Loucy (cell line): ENCODE measurements around the gene GPR137C.
"Not testable (repeated sequence)": the region's sequence is repeated elsewhere in the genome, so short reads cannot be mapped to it uniquely, and the experiment has no call there.

Experiments used
- H2AFZ ChIP-seq: fragments of 200-600 bp; sonication (generic); 2 replicates; pipeline ENCODE4 v1.6.0; 2016; ENCODE audit warnings: antibody characterized with exemption, mild to moderate bottlenecking, low read length, moderate library complexity
- H3F3A ChIP-seq: fragments of 200-600 bp; 2 replicates; pipeline ENCODE4 v1.6.0; 2016; ENCODE audit warnings: antibody characterized with exemption, low read depth, mild to moderate bottlenecking
- H3K27me3 ChIP-seq: fragments of 200-600 bp; sonication (generic); 2 replicates; pipeline ENCODE4 v1.6.1; 2014; ENCODE audit warnings: low read length, mild to moderate bottlenecking; ENCODE audit not compliant: insufficient read depth, poor library complexity, severe bottlenecking
- H3K36me3 ChIP-seq: fragments of 200-600 bp; sonication (generic); 2 replicates; pipeline ENCODE4 v1.6.1; 2016; ENCODE audit warnings: low read length; ENCODE audit not compliant: insufficient read depth
- H3K4me1 ChIP-seq: fragments of 200-600 bp; sonication (generic); 2 replicates; pipeline ENCODE4 v1.5.1; 2014; ENCODE audit warnings: low read length, mild to moderate bottlenecking; ENCODE audit not compliant: insufficient read depth, poor library complexity, severe bottlenecking
- H3K4me2 ChIP-seq: fragments of 200-600 bp; sonication (generic); 2 replicates; pipeline ENCODE4 v1.6.0; 2014; ENCODE audit warnings: antibody characterized with exemption, low read length, low read depth, mild to moderate bottlenecking; ENCODE audit not compliant: poor library complexity, severe bottlenecking
- H3K4me3 ChIP-seq: fragments of 200-600 bp; sonication (generic); 2 replicates; pipeline ENCODE4 v1.5.1; 2014; ENCODE audit warnings: low read length, mild to moderate bottlenecking, mixed read lengths; ENCODE audit not compliant: poor library complexity, severe bottlenecking
- H3K79me2 ChIP-seq: fragments of 200-600 bp; sonication (generic); 2 replicates; pipeline ENCODE4 v1.6.1; 2014; ENCODE audit warnings: low read length; ENCODE audit not compliant: insufficient read depth
- H3K9ac ChIP-seq: fragments of 200-600 bp; sonication (generic); 2 replicates; pipeline ENCODE4 v1.6.0; 2014; ENCODE audit warnings: mild to moderate bottlenecking, low read depth, low read length, moderate library complexity; ENCODE audit not compliant: poor library complexity, severe bottlenecking
- H3K9me2 ChIP-seq: fragments of 200-600 bp; sonication (generic); replicated peaks from 2 replicates; pipeline ENCODE4 v1.6.1; 2016; ENCODE audit warnings: low read depth, low read length, mixed read lengths
- H3K9me3 ChIP-seq: fragments of 200-600 bp; sonication (generic); 2 replicates; pipeline ENCODE4 v1.6.1; 2014; ENCODE audit warnings: mild to moderate bottlenecking, antibody characterized with exemption, low read length, low read depth; ENCODE audit not compliant: insufficient read depth
- H4K20me1 ChIP-seq: fragments of 200-600 bp; sonication (generic); 2 replicates; pipeline ENCODE4 v1.6.0; 2014; ENCODE audit warnings: antibody characterized with exemption, low read length, mild to moderate bottlenecking; ENCODE audit not compliant: insufficient read depth, poor library complexity, severe bottlenecking
- CTCF ChIP-seq: fragments of 200-600 bp; sonication (generic); conservative IDR thresholded peaks from 2 replicates; pipeline ENCODE4 v1.5.1; 2014; ENCODE audit warnings: mild to moderate bottlenecking, antibody characterized with exemption, low read length
- EZH2phosphoT487 ChIP-seq: fragments of 200-600 bp; IDR thresholded peaks from 2 replicates; pipeline ENCODE4 v1.6.1; 2018; ENCODE audit warnings: antibody characterized with exemption, mild to moderate bottlenecking, moderate library complexity, borderline replicate concordance

Gene GPR137C

DNA sequence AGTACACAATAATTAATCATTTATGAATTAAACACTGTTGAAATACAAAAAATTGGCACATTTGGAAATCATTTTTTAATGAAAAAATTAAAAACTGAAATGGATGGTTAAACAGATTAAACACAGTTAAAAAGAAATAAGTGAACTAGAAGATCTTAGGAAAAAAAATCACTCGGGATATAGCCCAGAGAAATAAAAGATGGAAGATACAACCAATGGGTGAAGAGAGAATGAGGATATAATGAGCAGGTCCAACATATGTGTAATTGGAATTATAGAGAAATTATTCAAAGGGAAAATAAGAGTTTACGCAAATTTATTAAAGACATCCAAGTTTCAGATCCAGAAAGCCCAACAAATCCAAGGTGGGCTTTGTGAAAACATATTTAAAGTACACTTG is 6.1 kb downstream of the GPR137C start:
- H3K9me3 ChIP-seq: no peaks in the 10 kb centered on the region
- H3K27me3 ChIP-seq: no peaks in the 10 kb centered on the region
- no peak overlapping the region for H2AFZ ChIP-seq
- no peak overlapping the region for H3K9ac ChIP-seq
- H3K4me3 ChIP-seq: no peak overlapping the region
- no peaks in the 10 kb centered on the region for H3F3A ChIP-seq
- no peak overlapping the region for H3K4me2 ChIP-seq
- TF ChIP-seq CTCF: no peak
- no peak for TF ChIP-seq EZH2phosphoT487
- no peaks in the 10 kb centered on the region for H3K9me2 ChIP-seq
- peaks cover 28% of the 10 kb centered on the region for H3K4me1 ChIP-seq
- no peaks in the 10 kb centered on the region for H3K36me3 ChIP-seq
- H3K79me2 ChIP-seq: peaks cover 13% of the 10 kb centered on the region
- H4K20me1 ChIP-seq: no peaks in the 10 kb centered on the region

GRCh38 chr14:52563120-52563519 is 10.5 kb downstream of the GPR137C start:
- Histone ChIP-seq H3K9ac (no peak overlapping the region), H4K20me1 (no peaks in the 10 kb centered on the region), H3K4me1 (no peaks in the 10 kb centered on the region), H3K79me2 (no peaks in the 10 kb centered on the region; the same call in 1 of the 2 replicates), H3F3A (no peaks in the 10 kb centered on the region), H3K9me2 (no peaks in the 10 kb centered on the region), H2AFZ (no peak overlapping the region), H3K9me3 (no peaks in the 10 kb centered on the region), H3K4me2 (no peak overlapping the region), H3K36me3 (no peaks in the 10 kb centered on the region), H3K27me3 (no peaks in the 10 kb centered on the region), H3K4me3 (no peak overlapping the region)
- TF ChIP-seq CTCF (no peak), EZH2phosphoT487 (no peak)

GRCh38 chr14:52568454-52568853 is 15.8 kb downstream of the GPR137C start:
- H3K9me3 ChIP-seq, H3K9me2 ChIP-seq, H3F3A ChIP-seq, H3K79me2 ChIP-seq, H3K4me1 ChIP-seq, H3K9ac ChIP-seq, H3K36me3 ChIP-seq, H3K4me3 ChIP-seq, H4K20me1 ChIP-seq, H3K4me2 ChIP-seq, H3K27me3 ChIP-seq, H2AFZ ChIP-seq: not testable (repeated sequence)

- no peaks in the 10 kb centered on the region for H3K27me3 ChIP-seq
- no peak overlapping the region for H3K4me3 ChIP-seq
- no peak overlapping the region for H2AFZ ChIP-seq
Observed at GRCh38 chr14:52575858-52576257, 23.2 kb downstream of the GPR137C start.

More at GRCh38 chr14:52575858-52576257, 23.2 kb downstream of the GPR137C start:
- Histone ChIP-seq H3K4me2 (no peak overlapping the region), H3K9me3 (peaks cover 3% of the 10 kb centered on the region; the same call in 1 of the 2 replicates), H4K20me1 (no peaks in the 10 kb centered on the region), H3K9ac (no peak overlapping the region), H3K36me3 (no peaks in the 10 kb centered on the region), H3K9me2 (no peaks in the 10 kb centered on the region), H3K4me1 (no peaks in the 10 kb centered on the region), H3K79me2 (no peaks in the 10 kb centered on the region), H3F3A (no peaks in the 10 kb centered on the region)
- TF ChIP-seq CTCF (no peak), EZH2phosphoT487 (no peak)
